Calu3 (cell line): Measurements from ENCODE around the gene QPCT. TPM values are rescaled to one million over a fixed set of nuclear protein-coding genes. Genes with fewer than 3 reads are reported as not detected.

Experiments used
- BruUV-seq: library from RNA; stranded (reverse); fragments of 400-500 nt; replicated peaks from 2 replicates; lab custom pipeline; 2021; lab: Mats Ljungman, UMichigan
- CTCF ChIA-PET: fragments of 300-600 bp; sonication (Branson Sonifier 250); formaldehyde crosslinking; loops from one replicate; lab custom pipeline; 2022; ENCODE audit warnings: antibody characterized with exemption; lab: Charles Lee
- DNase-seq: peaks from one replicate; pipeline ENCODE4 v3.0.0; 2022
- H3K27ac Mint-ChIP-seq: one replicate; pipeline ENCODE4 v1.8.0; 2022; ENCODE audit warnings: mixed read lengths; ENCODE audit not compliant: unreplicated experiment
- H3K27me3 Mint-ChIP-seq: one replicate; pipeline ENCODE4 v1.8.0; 2022; ENCODE audit warnings: mixed read lengths; ENCODE audit not compliant: unreplicated experiment
- H3K36me3 Mint-ChIP-seq: one replicate; pipeline ENCODE4 v1.8.0; 2022; ENCODE audit warnings: mild to moderate bottlenecking, moderate library complexity, mixed read lengths; ENCODE audit not compliant: insufficient read depth, unreplicated experiment
- H3K4me1 Mint-ChIP-seq: one replicate; pipeline ENCODE4 v1.8.0; 2022; ENCODE audit warnings: mild to moderate bottlenecking, low read depth, mixed read lengths; ENCODE audit not compliant: unreplicated experiment
- H3K4me3 Mint-ChIP-seq: one replicate; pipeline ENCODE4 v1.8.0; 2022; ENCODE audit warnings: mild to moderate bottlenecking, low read depth, moderate library complexity, mixed read lengths; ENCODE audit not compliant: unreplicated experiment
- H3K9me3 Mint-ChIP-seq: one replicate; pipeline ENCODE4 v1.8.0; 2022; ENCODE audit warnings: low read depth, mixed read lengths; ENCODE audit not compliant: unreplicated experiment
- CTCF ChIP-seq: fragments of 200-600 bp; IDR thresholded peaks from one replicate; pipeline ENCODE4 v1.8.0; 2022; ENCODE audit warnings: antibody characterized with exemption; ENCODE audit not compliant: unreplicated experiment
- intact Hi-C: fragments of 100-400 bp; cut with micrococcal nuclease; formaldehyde crosslinking; loops from one replicate; pipeline ENCODE4 v1.10.0; 2022; ENCODE audit not compliant: unreplicated experiment
- total RNA-seq: library from RNA; stranded (reverse); gene quantifications from 2 replicates; pipeline ENCODE4 v1.2.3, GENCODE V29; 2022

QPCT gene
- total RNA-seq, 1 experiment from 2014 or later: 8.9 TPM

- DNase-seq: no peak
- CTCF ChIA-PET: interaction anchor here (0.7 kb wide), 1 partner anchor 46 kb away, joined by 3 read pairs; no protein-coding TSS in a partner anchor
- no peaks in the 10 kb centered on the region for H3K27me3 Mint-ChIP-seq
- no peaks in the 10 kb centered on the region for H3K36me3 Mint-ChIP-seq
- peaks cover 16% of the 10 kb centered on the region for H3K4me1 Mint-ChIP-seq
- H3K27ac Mint-ChIP-seq: no peak overlapping the region
- H3K9me3 Mint-ChIP-seq: no peaks in the 10 kb centered on the region
- TF ChIP-seq CTCF: no peak
- intact Hi-C loops: no loop called here
- BruUV-seq: no TSS peak
- no peak overlapping the region for H3K4me3 Mint-ChIP-seq
Observed at GRCh38 chr2:37317746-37318145, 26.7 kb upstream of the QPCT start.

- no peaks in the 10 kb centered on the region for H3K9me3 Mint-ChIP-seq
- TF ChIP-seq CTCF: no peak
- H3K27me3 Mint-ChIP-seq: no peaks in the 10 kb centered on the region
- intact Hi-C loops: no loop called here
- H3K27ac Mint-ChIP-seq: no peak overlapping the region
- peaks cover 3% of the 10 kb centered on the region for H3K36me3 Mint-ChIP-seq
- no TSS peak for BruUV-seq
- peaks cover 21% of the 10 kb centered on the region for H3K4me1 Mint-ChIP-seq
- CTCF ChIA-PET: interaction anchor here (0.7 kb wide), 1 partner anchor 45 kb away, joined by 3 read pairs; no protein-coding TSS in a partner anchor
- DNase-seq: no peak
- H3K4me3 Mint-ChIP-seq: no peak overlapping the region
Observed at GRCh38 chr2:37318401-37318800, 26.0 kb upstream of the QPCT start.

GRCh38 chr2:37319754-37320609 lies 24.4 kb upstream of the QPCT start:
- intact Hi-C loops: loop anchor here (1.0 kb wide), 1 partner anchor 9 kb away; no protein-coding TSS in a partner anchor
- CTCF ChIA-PET: interaction anchor here (0.7 kb wide), 2 partner anchors 359 to 520 kb away, joined by 4 to 6 read pairs; no protein-coding TSS in a partner anchor
- DNase-seq: no peak
- TF ChIP-seq CTCF: no peak
- Mint-ChIP-seq H3K27me3 (no peaks in the 10 kb centered on the region), H3K36me3 (peaks cover 16% of the 10 kb centered on the region), H3K27ac (no peak overlapping the region), H3K9me3 (no peaks in the 10 kb centered on the region), H3K4me3 (no peak overlapping the region), H3K4me1 (peaks cover 25% of the 10 kb centered on the region)
- no TSS peak for BruUV-seq

- DNase-seq: no peak
- peaks cover 24% of the 10 kb centered on the region for H3K36me3 Mint-ChIP-seq
- H3K9me3 Mint-ChIP-seq: no peaks in the 10 kb centered on the region
- no TSS peak for BruUV-seq
- no peak overlapping the region for H3K27ac Mint-ChIP-seq
- intact Hi-C loops: no loop called here
- H3K4me3 Mint-ChIP-seq: no peak overlapping the region
- TF ChIP-seq CTCF: no peak
- CTCF ChIA-PET: no interaction called here
- peaks cover 6% of the 10 kb centered on the region for H3K27me3 Mint-ChIP-seq
- H3K4me1 Mint-ChIP-seq: peaks cover 34% of the 10 kb centered on the region
Observed at GRCh38 chr2:37321029-37321682, 23.3 kb upstream of the QPCT start.
